Measurements from ENCODE around the gene LLGL2.
"Not testable (repeated sequence)": the region's sequence is repeated elsewhere in the genome, so short reads cannot be mapped to it uniquely, and the experiment has no call there.

The LLGL2 gene

GRCh38 chr17:75524970-75525805 is at the start of gene LLGL2:
Gene LLGL2 (plus strand): TSS chr17:75525697. CDS start chr17:75543427, 17,730 bp downstream.
- DNase-seq (ENCODE audit: low spot score) = peak; percentile 71

- DNase-seq (ENCODE audit: low spot score) = no peak
Observed at GRCh38 chr17:75475851-75476250, 49.6 kb upstream of the LLGL2 start.

- no peak for DNase-seq (ENCODE audit: low spot score)
Observed at GRCh38 chr17:75476271-75476671, 49.2 kb upstream of the LLGL2 start.

- no peak for DNase-seq (ENCODE audit: low spot score)
Observed at GRCh38 chr17:75476752-75477489, 48.6 kb upstream of the LLGL2 start.

- DNase-seq (ENCODE audit: low spot score) = not testable (repeated sequence)
Observed at GRCh38 chr17:75477490-75477862, 48.0 kb upstream of the LLGL2 start.

- no peak for DNase-seq (ENCODE audit: low spot score)
Observed at GRCh38 chr17:75478508-75478907, 47.0 kb upstream of the LLGL2 start.

DNA sequence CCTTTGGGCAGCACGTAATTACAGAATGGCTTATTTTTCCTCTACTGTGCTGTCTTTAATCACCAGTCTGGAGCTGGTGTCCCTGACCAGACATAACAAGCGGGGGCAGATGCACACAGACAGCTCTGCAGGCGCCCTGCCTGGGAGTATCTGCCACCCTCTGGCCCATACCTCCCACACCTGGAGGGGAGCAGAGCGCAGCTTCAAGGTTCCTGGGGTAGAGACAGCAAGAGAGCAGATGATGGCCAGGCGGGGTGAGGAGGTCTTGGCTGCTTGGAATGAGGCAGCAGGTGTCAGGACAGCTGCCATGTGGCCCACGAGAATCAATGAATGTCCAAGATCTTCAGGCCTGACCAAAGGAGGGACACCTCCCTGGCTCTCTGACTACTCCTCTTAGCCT is 45.2 kb upstream of the LLGL2 start:
- DNase-seq (ENCODE audit: low spot score) = no peak

GRCh38 chr17:75481194-75482068 is 44.1 kb upstream of the LLGL2 start:
- DNase-seq (ENCODE audit: low spot score) = no peak

DNA sequence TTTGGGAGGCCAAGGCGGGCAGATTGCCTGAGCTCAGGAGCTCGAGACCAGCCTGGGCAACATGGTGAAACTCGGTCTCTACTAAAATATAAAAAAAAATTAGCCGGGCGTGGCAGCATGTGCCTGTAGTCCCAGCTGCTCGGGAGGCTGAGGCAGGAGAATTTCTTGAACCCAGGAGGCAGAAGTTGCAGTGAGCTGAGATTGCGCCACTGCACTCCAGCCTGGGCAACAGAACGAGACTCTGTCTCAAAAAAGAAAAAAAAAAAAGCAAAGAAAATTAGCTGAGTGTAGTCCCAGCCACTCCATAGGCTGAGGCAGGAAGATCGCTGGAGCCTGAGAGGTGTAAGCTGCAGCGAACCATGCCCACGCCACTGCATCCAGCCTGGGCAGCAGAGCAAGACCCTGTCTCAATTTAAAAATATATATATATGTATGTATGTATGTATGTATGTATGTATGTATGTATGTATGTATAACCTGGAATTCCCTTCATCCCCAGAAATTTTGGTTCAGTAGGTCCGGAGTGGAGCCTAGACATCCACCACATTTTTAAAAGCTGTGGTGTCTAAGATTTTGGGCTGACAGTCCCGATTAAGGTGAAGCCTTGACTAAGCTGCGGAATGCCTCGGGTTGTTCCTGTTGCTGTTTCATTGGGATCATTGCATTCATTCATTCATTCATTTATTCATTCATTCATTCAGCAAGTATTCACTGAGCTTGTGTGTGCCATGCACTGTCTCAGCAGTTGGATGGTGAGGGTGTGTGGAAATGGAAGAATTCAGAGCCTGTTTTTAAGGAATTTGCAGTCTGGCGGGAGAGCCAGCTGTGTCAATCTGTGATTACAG is 43.2 kb upstream of the LLGL2 start:
- no peak for DNase-seq (ENCODE audit: low spot score)

GRCh38 chr17:75485688-75486087 is 39.8 kb upstream of the LLGL2 start:
- no peak for DNase-seq (ENCODE audit: low spot score)

GRCh38 chr17:75486151-75486550 is 39.3 kb upstream of the LLGL2 start:
- DNase-seq (ENCODE audit: low spot score) = no peak

DNA sequence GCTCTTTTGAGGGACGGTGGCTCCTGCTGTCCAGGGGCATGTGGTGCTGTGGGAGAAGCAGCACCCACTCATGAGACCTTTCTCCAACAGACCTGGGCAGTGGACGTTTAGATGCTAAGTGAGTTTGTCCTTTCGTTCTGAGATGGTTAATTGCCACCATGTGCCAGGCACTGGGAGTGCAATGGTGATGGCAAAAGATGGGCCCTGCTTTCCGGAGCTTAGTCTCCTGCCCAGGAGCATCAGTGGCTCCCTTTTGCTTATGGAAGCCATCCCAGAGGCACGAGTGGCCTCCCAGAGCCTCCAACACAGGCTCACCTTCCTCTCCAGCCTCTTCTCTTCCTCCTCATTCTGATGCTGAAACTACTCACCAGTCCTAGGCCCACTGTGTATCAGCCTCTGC is 38.5 kb upstream of the LLGL2 start:
- DNase-seq (ENCODE audit: low spot score) = no peak

GRCh38 chr17:75487351-75488070 is 38.0 kb upstream of the LLGL2 start:
- peak; percentile 45 for DNase-seq (ENCODE audit: low spot score)

DNA sequence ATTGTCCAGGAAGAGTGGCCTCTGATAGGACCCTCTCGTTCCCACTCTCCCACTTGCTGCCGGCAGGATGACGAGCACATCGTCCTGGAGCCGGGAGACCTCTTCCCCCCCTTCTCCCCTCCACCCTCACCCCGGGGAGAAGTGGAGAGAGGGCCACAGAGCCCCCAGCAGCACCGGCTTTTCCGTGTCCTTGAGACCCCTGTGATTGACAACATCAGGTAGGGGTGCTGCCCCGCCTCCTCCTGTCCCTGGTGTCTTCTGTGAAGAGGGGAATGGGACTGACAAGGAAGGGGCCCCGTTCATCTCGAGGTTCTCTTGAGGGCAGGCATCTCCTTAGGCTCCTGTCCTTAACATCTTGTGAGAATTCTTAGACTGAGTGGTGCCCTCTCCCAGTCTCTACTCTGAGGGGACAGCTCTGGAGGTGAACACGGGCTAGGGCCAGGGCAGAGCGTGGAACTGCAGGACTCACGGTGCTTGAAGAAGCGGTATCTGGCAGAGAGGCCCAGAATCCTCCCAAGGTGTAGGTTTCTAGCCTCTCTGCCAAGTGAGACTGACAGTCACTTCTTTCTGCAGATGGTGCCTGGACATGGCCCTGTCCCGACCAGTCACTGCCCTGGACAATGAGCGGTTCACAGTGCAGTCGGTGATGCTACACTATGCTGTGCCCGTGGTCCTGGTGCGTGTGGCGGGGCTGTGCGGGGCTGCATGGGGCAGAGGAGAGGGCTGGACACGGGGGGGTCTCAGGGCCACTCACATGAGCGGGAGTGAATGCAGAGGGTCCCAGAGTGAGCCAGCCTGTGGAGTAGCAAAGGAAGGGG is 36.6 kb upstream of the LLGL2 start:
- no peak for DNase-seq (ENCODE audit: low spot score)

DNA sequence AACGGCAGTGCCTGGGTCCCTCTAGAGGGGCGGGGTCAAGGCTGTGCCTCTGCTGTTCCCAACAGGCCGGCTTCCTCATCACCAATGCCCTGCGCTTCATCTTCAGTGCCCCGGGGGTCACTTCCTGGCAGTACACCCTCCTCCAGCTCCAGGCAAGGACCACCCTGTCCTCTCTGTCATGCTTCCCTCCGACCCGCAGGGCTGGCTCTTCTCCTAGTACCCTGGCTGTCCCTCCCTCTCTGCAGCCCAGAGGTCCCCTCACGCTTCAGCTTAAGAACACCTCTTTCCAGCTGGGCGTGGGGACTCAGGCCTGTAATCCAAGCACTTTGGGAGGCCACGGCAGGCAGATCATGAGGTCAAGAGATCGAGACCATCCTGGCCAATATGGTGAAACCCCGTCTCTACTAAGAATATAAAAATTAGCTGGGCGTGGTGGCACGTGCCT is 36.0 kb upstream of the LLGL2 start:
- DNase-seq (ENCODE audit: low spot score) = no peak

DNA sequence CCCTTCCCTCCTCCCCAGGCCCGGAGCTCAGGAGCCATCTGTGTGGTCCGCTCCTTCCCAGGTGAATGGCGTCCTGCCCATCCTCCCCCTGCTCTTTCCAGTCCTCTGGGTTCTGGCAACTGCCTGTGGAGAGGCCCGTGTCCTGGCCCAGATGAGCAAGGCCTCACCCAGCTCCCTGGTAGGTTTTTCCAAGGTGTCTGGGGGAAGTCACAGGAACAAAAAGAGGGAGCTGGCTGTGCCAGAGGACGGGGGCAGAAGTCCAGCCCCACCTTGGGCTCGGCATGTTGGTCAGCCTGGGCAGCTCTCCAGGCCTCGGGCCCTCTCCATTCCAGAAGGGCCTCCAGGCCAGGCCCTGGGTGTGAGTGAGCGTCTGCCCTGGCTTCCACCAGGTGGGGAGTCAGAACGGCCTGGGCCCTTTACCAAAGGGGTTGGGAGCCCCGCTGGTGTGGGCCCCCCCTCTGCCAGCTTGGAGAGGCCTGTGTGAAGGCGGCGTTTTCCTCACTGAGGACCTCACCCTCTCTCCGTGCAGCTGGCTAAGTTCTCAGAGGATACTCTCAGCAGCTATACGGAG is 35.2 kb upstream of the LLGL2 start:
- DNase-seq (ENCODE audit: low spot score) = no peak

GRCh38 chr17:75490953-75491649 is 34.4 kb upstream of the LLGL2 start:
- no peak for DNase-seq (ENCODE audit: low spot score)

DNA sequence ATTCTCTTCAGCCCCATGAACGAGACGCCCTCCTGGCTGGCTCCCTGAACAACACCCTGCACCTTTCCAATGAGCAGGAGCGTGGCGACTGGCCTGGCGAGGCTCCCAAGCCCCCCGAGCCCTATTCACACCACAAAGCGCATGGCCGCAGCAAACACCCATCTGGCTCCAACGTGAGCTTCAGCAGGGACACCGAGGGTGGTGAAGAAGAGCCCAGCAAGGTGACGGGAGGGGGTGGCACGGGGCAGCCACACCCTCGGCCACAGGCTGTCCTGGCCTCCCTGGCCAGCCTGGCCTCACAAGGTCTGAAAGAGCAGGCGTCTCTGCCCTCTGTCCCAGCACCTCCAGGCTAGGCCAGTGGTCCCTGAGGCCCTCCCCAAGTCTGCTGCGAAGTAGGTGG is 33.8 kb upstream of the LLGL2 start:
- no peak for DNase-seq (ENCODE audit: low spot score)

All from activated CD4-positive, alpha-beta T cell treated with anti-CD3 and anti-CD28 coated beads, Interleukin-2, Interleukin-4, amounts not matched to agents 100 ng/mL and 50 ng/mL, durations not matched to agents 16 hours and 8 hours (primary cell).